Trophoblast cell (in vitro differentiated cells and primary cell): ENCODE results near the gene ADRA1B.

Experiments
- DNase-seq, 2 donors: peaks; one replicate each; pipeline ENCODE4 v3.0.0-alpha.2; 2016
- H2AFZ ChIP-seq: 2 replicates; pipeline ENCODE4 v1.6.1; 2013; ENCODE audit warnings: low read length, moderate library complexity, mild to moderate bottlenecking; ENCODE audit not compliant: insufficient read depth, poor library complexity
- H2AK5ac ChIP-seq: 2 replicates; pipeline ENCODE4 v1.6.1; 2013; ENCODE audit warnings: mild to moderate bottlenecking, low read length
- H2BK120ac ChIP-seq: 2 replicates; pipeline ENCODE4 v1.6.1; 2013; ENCODE audit warnings: low read length, mild to moderate bottlenecking, moderate library complexity; ENCODE audit not compliant: insufficient read depth, poor library complexity
- H2BK12ac ChIP-seq: 2 replicates; pipeline ENCODE4 v1.6.1; 2013; ENCODE audit warnings: mild to moderate bottlenecking, low read length, moderate library complexity
- H2BK5ac ChIP-seq: 2 replicates; pipeline ENCODE4 v1.6.1; 2013; ENCODE audit warnings: low read length, low read depth, moderate library complexity, mild to moderate bottlenecking; ENCODE audit not compliant: poor library complexity
- H3K14ac ChIP-seq: 2 replicates; pipeline ENCODE4 v1.6.1; 2013; ENCODE audit warnings: mild to moderate bottlenecking, low read length
- H3K18ac ChIP-seq: 2 replicates; pipeline ENCODE4 v1.6.1; 2013; ENCODE audit warnings: mild to moderate bottlenecking, low read length
- H3K23ac ChIP-seq: 2 replicates; pipeline ENCODE4 v1.6.1; 2013; ENCODE audit warnings: low read length
- H3K27ac ChIP-seq: 2 replicates; pipeline ENCODE4 v1.5.1; 2013; ENCODE audit warnings: low read depth, mild to moderate bottlenecking, inconsistent platforms, low read length, moderate library complexity
- H3K27me3 ChIP-seq: 2 replicates; pipeline ENCODE4 v1.6.1; 2013; ENCODE audit warnings: inconsistent platforms, mild to moderate bottlenecking, low read length, moderate library complexity; ENCODE audit not compliant: insufficient read depth
- H3K36me3 ChIP-seq, 2 experiments: 1 replicate in 1 of 2; 2 replicates in 1 of 2; pipeline ENCODE4 v1.6.1; 2013; ENCODE audit warnings: low read length in 2 of 2, mild to moderate bottlenecking in 2 of 2, moderate library complexity in 1 of 2; ENCODE audit not compliant: insufficient read depth in 2 of 2, control insufficient read depth in 1 of 2
- H3K4ac ChIP-seq: 2 replicates; pipeline ENCODE4 v1.6.1; 2013; ENCODE audit warnings: low read depth, mild to moderate bottlenecking, low read length, moderate library complexity
- H3K4me1 ChIP-seq, 2 experiments: 1 replicate in 1 of 2; 2 replicates in 1 of 2; pipeline ENCODE4 v1.6.1; 2013; ENCODE audit warnings: low read length in 2 of 2, mild to moderate bottlenecking in 2 of 2, moderate library complexity in 1 of 2; ENCODE audit not compliant: insufficient read depth in 2 of 2, control insufficient read depth in 1 of 2
- H3K4me2 ChIP-seq: 2 replicates; pipeline ENCODE4 v1.6.1; 2013; ENCODE audit warnings: inconsistent platforms, mild to moderate bottlenecking, low read length, moderate library complexity
- H3K4me3 ChIP-seq: 2 replicates; pipeline ENCODE4 v1.5.1; 2013; ENCODE audit warnings: mild to moderate bottlenecking, low read depth, low read length, inconsistent platforms
- H3K79me1 ChIP-seq: one replicate; pipeline ENCODE4 v1.6.1; 2013; ENCODE audit warnings: low read length
- H3K79me2 ChIP-seq: 2 replicates; pipeline ENCODE4 v1.6.1; 2013; ENCODE audit warnings: low read length, mild to moderate bottlenecking; ENCODE audit not compliant: control insufficient read depth, insufficient read depth, poor library complexity
- H3K9ac ChIP-seq: 2 replicates; pipeline ENCODE4 v1.6.1; 2013; ENCODE audit warnings: mild to moderate bottlenecking, low read length
- H3K9me3 ChIP-seq: 2 replicates; pipeline ENCODE4 v1.6.1; 2013; ENCODE audit warnings: low read depth, mild to moderate bottlenecking, control low read depth, inconsistent platforms, low read length; ENCODE audit not compliant: insufficient read depth
- H4K12ac ChIP-seq: 2 replicates; pipeline ENCODE4 v1.6.1; 2013; ENCODE audit warnings: low read depth, mild to moderate bottlenecking, low read length, moderate library complexity
- H4K8ac ChIP-seq: 2 replicates; pipeline ENCODE4 v1.6.1; 2013; ENCODE audit warnings: low read depth, mild to moderate bottlenecking, low read length, moderate library complexity
- H4K91ac ChIP-seq: one replicate; pipeline ENCODE4 v1.6.1; 2013; ENCODE audit warnings: low read depth, mild to moderate bottlenecking, low read length, moderate library complexity
- WGBS: extraction: QIAGEN DNeasy Blood & Tissue Kit; methylation state at CpG from one replicate; pipeline ENCODE4 v1.1.7; 2013; ENCODE audit warnings: missing lambda C conversion rate; ENCODE audit not compliant: insufficient read length, insufficient coverage; ENCODE audit errors: extremely low coverage; 5-methylcytosine and 5-hydroxymethylcytosine counted together

Gene ADRA1B

DNA sequence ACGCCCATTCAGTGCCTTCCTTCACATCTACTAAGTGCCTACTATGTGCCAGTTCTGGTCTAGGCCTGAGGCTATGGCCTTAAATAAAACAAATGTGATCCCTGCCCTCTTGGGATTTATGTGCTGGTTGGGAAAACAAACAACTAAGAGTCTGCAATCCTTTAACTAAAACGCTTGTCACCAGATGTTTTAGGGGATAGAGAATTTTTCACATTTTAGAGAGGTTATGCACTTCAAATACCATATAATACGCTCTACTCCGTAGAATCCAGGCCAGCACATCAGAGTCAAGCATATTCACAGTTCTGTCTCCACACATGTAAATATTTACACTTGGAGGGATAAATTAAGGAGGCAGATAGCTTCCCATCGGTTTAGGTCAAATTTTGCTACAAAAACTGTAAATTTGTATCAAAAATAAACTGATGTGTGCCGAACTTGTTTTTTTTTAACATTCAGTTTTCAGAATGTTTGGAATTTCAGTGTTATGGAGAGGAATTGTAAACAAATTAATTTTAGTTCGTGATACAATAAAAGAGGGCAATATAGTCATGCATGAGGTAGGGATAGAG, 22.0 kb upstream of the ADRA1B start:
- Histone ChIP-seq H2BK5ac (peak overlapping the region; percentile 36), H2AK5ac (no peak overlapping the region), H2BK12ac (peak overlapping the region; percentile 27), H3K4ac (no peak overlapping the region), H3K27me3 (no peaks in the 10 kb centered on the region), H2AFZ (no peak overlapping the region), H3K4me3 (no peak overlapping the region), H3K18ac (peak overlapping the region; percentile 2), H4K8ac (peak overlapping the region; percentile 5), H3K36me3 (no peaks in the 10 kb centered on the region), H3K79me1 (peaks cover 16% of the 10 kb centered on the region), H3K9me3 (no peaks in the 10 kb centered on the region), H3K79me2 (no peaks in the 10 kb centered on the region), H4K12ac (no peak overlapping the region), H3K9ac (no peak overlapping the region), H3K23ac (peak overlapping the region; percentile 84), H3K14ac (peak overlapping the region; percentile 10), H3K27ac (peak overlapping the region; percentile 70), H3K4me1 (peaks cover 8 to 19% of the 10 kb centered on the region in 2 experiments), H2BK120ac (peak overlapping the region; percentile 27), H3K4me2 (no peak overlapping the region), H4K91ac (peak overlapping the region; percentile 58)
- no CpG with 5 or more reads among the region's 7 CpGs for WGBS
- peak in 1 of 2 donors; percentile 52 for DNase-seq

GRCh38 chr5:159897786-159898393, 18.4 kb upstream of the ADRA1B start:
- no peak for DNase-seq
- Histone ChIP-seq H3K23ac (no peak overlapping the region), H2BK12ac (peak overlapping the region; percentile 86), H3K79me2 (no peaks in the 10 kb centered on the region), H3K27me3 (no peaks in the 10 kb centered on the region), H3K27ac (no peak overlapping the region), H3K36me3 (no peaks in the 10 kb centered on the region), H4K91ac (peak overlapping the region; percentile 70), H2AFZ (no peak overlapping the region), H2BK120ac (peak overlapping the region; percentile 23), H3K9me3 (no peaks in the 10 kb centered on the region), H3K4me2 (no peak overlapping the region), H3K4ac (no peak overlapping the region), H3K4me1 (peaks cover 12 to 24% of the 10 kb centered on the region in 2 experiments), H4K12ac (no peak overlapping the region), H3K79me1 (peaks cover 24% of the 10 kb centered on the region), H3K9ac (no peak overlapping the region), H4K8ac (no peak overlapping the region), H3K4me3 (no peak overlapping the region), H2BK5ac (no peak overlapping the region), H2AK5ac (peak overlapping the region; percentile 88), H3K14ac (peak overlapping the region; percentile 47), H3K18ac (no peak overlapping the region)
- no CpG with 5 or more reads among the region's 6 CpGs for WGBS

GRCh38 chr5:159899067-159900049, 16.9 kb upstream of the ADRA1B start:
- Histone ChIP-seq H3K18ac (no peak overlapping the region), H4K12ac (no peak overlapping the region), H3K27me3 (no peaks in the 10 kb centered on the region), H3K4me1 (peaks cover 7 to 21% of the 10 kb centered on the region in 2 experiments), H3K79me2 (peaks cover 2% of the 10 kb centered on the region), H2AK5ac (no peak overlapping the region), H3K9ac (no peak overlapping the region), H3K79me1 (peaks cover 24% of the 10 kb centered on the region), H2BK5ac (peak overlapping the region; percentile 27), H2AFZ (no peak overlapping the region), H3K23ac (no peak overlapping the region), H4K8ac (no peak overlapping the region), H3K4me3 (no peak overlapping the region), H3K27ac (peak overlapping the region; percentile 55), H2BK120ac (no peak overlapping the region), H4K91ac (peak overlapping the region; percentile 52), H3K9me3 (no peaks in the 10 kb centered on the region), H3K4me2 (peak overlapping the region; percentile 8), H3K4ac (no peak overlapping the region), H3K14ac (no peak overlapping the region), H3K36me3 (no peaks in the 10 kb centered on the region), H2BK12ac (peak overlapping the region; percentile 61)
- DNase-seq, result no peak
- no CpG with 5 or more reads among the region's 4 CpGs for WGBS

- Histone ChIP-seq H3K36me3 (no peaks in the 10 kb centered on the region), H3K9me3 (no peaks in the 10 kb centered on the region), H2AK5ac (no peak overlapping the region), H3K27me3 (no peaks in the 10 kb centered on the region), H3K14ac (no peak overlapping the region), H3K4me2 (no peak overlapping the region), H4K12ac (no peak overlapping the region), H4K8ac (no peak overlapping the region), H3K9ac (no peak overlapping the region), H3K18ac (no peak overlapping the region), H3K27ac (no peak overlapping the region), H4K91ac (no peak overlapping the region), H2AFZ (no peak overlapping the region), H3K23ac (no peak overlapping the region), H3K79me2 (peaks cover 2% of the 10 kb centered on the region), H3K4me1 (peaks cover 11 to 24% of the 10 kb centered on the region in 2 experiments), H2BK5ac (no peak overlapping the region), H2BK120ac (no peak overlapping the region), H3K4ac (no peak overlapping the region), H3K79me1 (peaks cover 26% of the 10 kb centered on the region), H2BK12ac (no peak overlapping the region), H3K4me3 (no peak overlapping the region)
- DNase-seq, result no peak
- no CpG with 5 or more reads among the region's 1 CpG for WGBS
Measured at GRCh38 chr5:159901308-159901707, 15.0 kb upstream of the ADRA1B start.
